K562 (cell line): ENCODE results near the gene AGPAT3. TPM values are rescaled to one million over a fixed set of nuclear protein-coding genes. Genes with fewer than 3 reads are reported as not detected.
A peak's percentile ranks its signal among the peaks of the same experiment; 100 is the strongest.

ENCODE experiments used
- MGA ChIP-seq: fragments of 450-650 bp; IDR thresholded peaks from 2 replicates; pipeline ENCODE4 v1.6.1; 2016; ENCODE audit warnings: mild to moderate bottlenecking, moderate library complexity
- POLR2A ChIP-seq: fragments of 450-650 bp; conservative IDR thresholded peaks from 2 replicates; pipeline ENCODE4 v1.6.1; 2016
- STAT6 ChIP-seq: sonication (generic); formaldehyde crosslinking; IDR thresholded peaks from 2 replicates; pipeline ENCODE4 v1.8.1; 2023; ENCODE audit warnings: mild to moderate bottlenecking, missing genetic modification reagents
- ZNF696 ChIP-seq: fragments of 250-450 bp; sonication (Bioruptor Pico); conservative IDR thresholded peaks from 2 replicates; pipeline ENCODE4 v1.4.0; 2020; ENCODE audit warnings: mild to moderate bottlenecking, moderate library complexity
- ZNF707 ChIP-seq: fragments of 250-450 bp; sonication (Bioruptor Pico); conservative IDR thresholded peaks from 2 replicates; pipeline ENCODE4 v1.8.0; 2022; ENCODE audit warnings: inconsistent platforms, mild to moderate bottlenecking, moderate library complexity
- polyA plus RNA-seq, 8 experiments: library from polyadenylated mRNA; depleted of rRNA in 4 of 8; stranded (reverse) in 5 of 8; unstranded in 3 of 8; fragments of >200 nt; fragmentation: Nextera tagmentation in 2 of 8; fragmentation: Illumina TruSeq in 1 of 8; extraction: Ambion mirVana in 2 of 8; extraction: Trizol in 1 of 8; gene quantifications; 2 replicates each; pipeline versions ENCODE4 v1.2.1 to v1.2.3, GENCODE V29; 2011 to 2014; ENCODE audit warnings: inconsistent platforms in 1 of 8, missing spikeins in 1 of 8
- total RNA-seq, 7 experiments: library from RNA; depleted of rRNA in 6 of 7; stranded (reverse); fragments of >200 nt in 6 of 7; fragmentation: Illumina TruSeq in 2 of 7; extraction: Trizol in 2 of 7; gene quantifications; 2 replicates each; pipeline versions ENCODE4 v1.2.1 to v1.2.3, GENCODE V29; 2011 to 2021; ENCODE audit warnings: low replicate concordance in 1 of 7
- TF ChIP-seq, protein P1 (sequence below): fragments of 250-450 bp; sonication (Bioruptor Pico); IDR thresholded peaks from 2 replicates; pipeline ENCODE4 v1.8.0; 2022; ENCODE audit warnings: inconsistent platforms

AGPAT3 gene
- total and polyA plus RNA-seq, 9 of the 15 experiments (the other 6 are each of a cell fraction or from before 2014, with no cell fraction given): 1.5 to 88.4 (median 35.7) TPM

GRCh38 chr21:43854773-43855633, 10.0 kb upstream of the AGPAT3 start (continued):
- TF ChIP-seq MGA (peak; percentile 86), ZNF696 (CRISPR knock-in tag) (no peak), STAT6 (CRISPR knock-in tag) (peak; percentile 75; the same call in 1 of the 2 replicates), ZNF707 (CRISPR knock-in tag) (no peak), POLR2A (peak; percentile 92)
- TF ChIP-seq, protein P1, sequence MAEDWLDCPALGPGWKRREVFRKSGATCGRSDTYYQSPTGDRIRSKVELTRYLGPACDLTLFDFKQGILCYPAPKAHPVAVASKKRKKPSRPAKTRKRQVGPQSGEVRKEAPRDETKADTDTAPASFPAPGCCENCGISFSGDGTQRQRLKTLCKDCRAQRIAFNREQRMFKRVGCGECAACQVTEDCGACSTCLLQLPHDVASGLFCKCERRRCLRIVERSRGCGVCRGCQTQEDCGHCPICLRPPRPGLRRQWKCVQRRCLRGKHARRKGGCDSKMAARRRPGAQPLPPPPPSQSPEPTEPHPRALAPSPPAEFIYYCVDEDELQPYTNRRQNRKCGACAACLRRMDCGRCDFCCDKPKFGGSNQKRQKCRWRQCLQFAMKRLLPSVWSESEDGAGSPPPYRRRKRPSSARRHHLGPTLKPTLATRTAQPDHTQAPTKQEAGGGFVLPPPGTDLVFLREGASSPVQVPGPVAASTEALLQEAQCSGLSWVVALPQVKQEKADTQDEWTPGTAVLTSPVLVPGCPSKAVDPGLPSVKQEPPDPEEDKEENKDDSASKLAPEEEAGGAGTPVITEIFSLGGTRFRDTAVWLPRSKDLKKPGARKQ (CRISPR knock-in tag): no peak
